ENCODE data around the gene SIL1.
A peak's percentile ranks its signal among the peaks of the same experiment; 100 is the strongest.
"Not testable (repeated sequence)": the region's sequence is repeated elsewhere in the genome, so short reads cannot be mapped to it uniquely, and the experiment has no call there.

Gene SIL1

GRCh38 chr5:139183502-139183901, 14.7 kb downstream of the SIL1 start:
- Histone ChIP-seq H3K27ac (ENCODE audit: low read depth, low read length) (no peak overlapping the region), H3K4me1 (ENCODE audit: control insufficient read depth, insufficient read depth, low read length) (peaks cover 7% of the 10 kb centered on the region; the same call in 1 of the 2 replicates), H3K27me3 (ENCODE audit: control insufficient read depth, insufficient read depth, low read length) (no peaks in the 10 kb centered on the region)

DNA sequence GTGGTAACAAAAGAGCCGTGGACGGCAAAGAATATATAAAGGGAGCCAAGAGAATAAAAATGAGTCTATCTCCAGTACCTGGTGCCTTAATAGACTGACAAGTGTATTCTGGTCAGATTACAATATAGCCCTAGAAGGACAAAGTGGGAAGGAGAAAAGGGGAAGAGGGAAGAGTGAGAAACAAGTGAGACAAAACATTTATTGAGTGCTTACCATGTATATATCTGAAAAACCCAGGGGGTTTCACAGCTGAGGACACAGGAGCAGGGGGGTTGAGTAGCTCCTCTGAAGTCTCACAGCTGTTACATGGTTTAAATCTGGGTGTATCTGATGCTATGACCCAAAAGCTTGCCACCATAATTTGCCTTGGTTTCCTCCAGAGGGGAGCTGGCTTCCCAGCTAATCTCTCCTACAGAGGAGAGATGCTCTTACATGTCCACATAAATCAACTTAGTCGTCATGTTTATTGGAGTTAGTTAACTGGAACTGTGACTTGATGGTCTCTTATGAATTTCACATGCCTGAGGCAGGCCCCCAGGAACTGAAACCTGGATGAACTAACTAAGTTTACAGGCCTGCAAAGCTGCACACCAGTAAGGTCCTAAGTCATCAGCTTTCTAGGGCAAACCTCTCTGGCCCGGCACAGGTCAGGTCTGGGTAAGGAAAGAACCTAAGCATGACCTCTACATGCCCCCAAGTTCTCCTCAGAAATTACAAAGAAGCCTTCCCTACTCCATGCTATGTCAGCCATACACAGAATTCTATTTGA, 15.5 kb downstream of the SIL1 start:
- H3K4me3 ChIP-seq (ENCODE audit: low read depth, low read length), result no peak overlapping the region
- no peak overlapping the region for H3K9ac ChIP-seq (ENCODE audit: low read depth, low read length)
- H3K27ac ChIP-seq (ENCODE audit: low read depth, low read length), result no peak overlapping the region
- no peaks in the 10 kb centered on the region for H3K9me3 ChIP-seq (ENCODE audit: control insufficient read depth, insufficient read depth, low read length)
- no peaks in the 10 kb centered on the region for H3K36me3 ChIP-seq (ENCODE audit: control insufficient read depth, insufficient read depth, low read length)
- H3K27me3 ChIP-seq (ENCODE audit: control insufficient read depth, insufficient read depth, low read length), result no peaks in the 10 kb centered on the region
- peaks cover 8% of the 10 kb centered on the region; the same call in 1 of the 2 replicates for H3K4me1 ChIP-seq (ENCODE audit: control insufficient read depth, insufficient read depth, low read length)

More at GRCh38 chr5:139183502-139183901, 14.7 kb downstream of the SIL1 start:
- Histone ChIP-seq H3K9me3 (ENCODE audit: control insufficient read depth, insufficient read depth, low read length) (no peaks in the 10 kb centered on the region), H3K4me3 (ENCODE audit: low read depth, low read length) (no peak overlapping the region), H3K36me3 (ENCODE audit: control insufficient read depth, insufficient read depth, low read length) (no peaks in the 10 kb centered on the region), H3K9ac (ENCODE audit: low read depth, low read length) (no peak overlapping the region)

- Histone ChIP-seq H3K4me1 (ENCODE audit: control insufficient read depth, insufficient read depth, low read length) (peaks cover 8% of the 10 kb centered on the region; the same call in 1 of the 2 replicates), H3K9ac (ENCODE audit: low read depth, low read length) (no peak overlapping the region), H3K27ac (ENCODE audit: low read depth, low read length) (no peak overlapping the region), H3K36me3 (ENCODE audit: control insufficient read depth, insufficient read depth, low read length) (no peaks in the 10 kb centered on the region), H3K27me3 (ENCODE audit: control insufficient read depth, insufficient read depth, low read length) (no peaks in the 10 kb centered on the region), H3K4me3 (ENCODE audit: low read depth, low read length) (no peak overlapping the region), H3K9me3 (ENCODE audit: control insufficient read depth, insufficient read depth, low read length) (no peaks in the 10 kb centered on the region)
Measured at GRCh38 chr5:139181835-139182452, 16.2 kb downstream of the SIL1 start.

- Histone ChIP-seq H3K9me3 (ENCODE audit: control insufficient read depth, insufficient read depth, low read length) (no peaks in the 10 kb centered on the region), H3K4me3 (ENCODE audit: low read depth, low read length) (no peak overlapping the region), H3K4me1 (ENCODE audit: control insufficient read depth, insufficient read depth, low read length) (peaks cover 8% of the 10 kb centered on the region; the same call in 1 of the 2 replicates), H3K27ac (ENCODE audit: low read depth, low read length) (no peak overlapping the region), H3K9ac (ENCODE audit: low read depth, low read length) (no peak overlapping the region), H3K36me3 (ENCODE audit: control insufficient read depth, insufficient read depth, low read length) (no peaks in the 10 kb centered on the region), H3K27me3 (ENCODE audit: control insufficient read depth, insufficient read depth, low read length) (no peaks in the 10 kb centered on the region)
Measured at GRCh38 chr5:139181322-139181730, 16.8 kb downstream of the SIL1 start.

DNA sequence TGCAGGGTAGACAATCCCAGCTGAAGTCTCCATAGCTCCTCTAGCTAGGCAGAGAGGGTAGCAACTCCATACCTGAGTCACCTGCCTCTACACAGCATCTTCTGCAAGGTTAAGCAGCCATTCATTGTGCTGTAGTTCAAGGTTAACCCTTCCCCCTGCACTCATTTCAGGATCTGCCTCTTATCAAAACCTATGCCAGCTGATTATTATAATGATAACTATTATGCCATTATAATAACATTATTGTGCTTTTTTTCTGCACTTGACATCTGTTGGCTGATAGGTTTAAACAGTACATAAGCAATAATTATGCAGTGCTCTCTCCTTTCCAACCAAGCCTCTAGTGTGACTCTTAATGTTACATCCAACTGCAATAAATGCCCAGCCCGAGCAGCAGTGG, 17.3 kb downstream of the SIL1 start:
- H3K9me3 ChIP-seq (ENCODE audit: control insufficient read depth, insufficient read depth, low read length), result no peaks in the 10 kb centered on the region
- no peak overlapping the region for H3K27ac ChIP-seq (ENCODE audit: low read depth, low read length)
- H3K9ac ChIP-seq (ENCODE audit: low read depth, low read length), result no peak overlapping the region
- H3K4me3 ChIP-seq (ENCODE audit: low read depth, low read length), result no peak overlapping the region
- no peaks in the 10 kb centered on the region for H3K36me3 ChIP-seq (ENCODE audit: control insufficient read depth, insufficient read depth, low read length)
- H3K4me1 ChIP-seq (ENCODE audit: control insufficient read depth, insufficient read depth, low read length), result peaks cover 8% of the 10 kb centered on the region; the same call in 1 of the 2 replicates
- H3K27me3 ChIP-seq (ENCODE audit: control insufficient read depth, insufficient read depth, low read length), result no peaks in the 10 kb centered on the region

- not testable (repeated sequence) for H3K4me1 ChIP-seq (ENCODE audit: control insufficient read depth, insufficient read depth, low read length); H3K4me3 ChIP-seq (ENCODE audit: low read depth, low read length); H3K27me3 ChIP-seq (ENCODE audit: control insufficient read depth, insufficient read depth, low read length); H3K9ac ChIP-seq (ENCODE audit: low read depth, low read length); H3K36me3 ChIP-seq (ENCODE audit: control insufficient read depth, insufficient read depth, low read length); H3K9me3 ChIP-seq (ENCODE audit: control insufficient read depth, insufficient read depth, low read length); H3K27ac ChIP-seq (ENCODE audit: low read depth, low read length)
Measured at GRCh38 chr5:139179778-139180513, 18.2 kb downstream of the SIL1 start.

DNA sequence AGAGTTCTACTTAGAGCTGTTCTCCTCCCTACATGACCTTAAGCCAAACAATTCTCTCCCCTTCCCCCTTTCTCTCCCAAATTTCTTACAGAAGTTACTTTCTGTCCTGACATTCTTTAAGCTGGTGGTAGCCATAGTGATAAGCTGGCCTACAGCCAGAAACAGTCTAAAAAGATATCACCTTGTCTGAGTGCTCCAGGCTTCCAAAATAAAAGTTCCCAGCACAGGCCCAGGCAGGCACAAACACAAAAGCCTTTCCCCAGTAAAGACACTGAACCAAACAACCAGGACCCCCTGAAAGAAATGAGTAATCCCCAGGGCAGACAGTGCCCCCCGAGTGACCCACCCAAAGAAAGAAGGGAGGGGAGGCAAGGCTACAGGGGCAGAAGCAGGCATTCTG, 19.2 kb downstream of the SIL1 start:
- Histone ChIP-seq H3K27ac (ENCODE audit: low read depth, low read length) (peak overlapping the region; percentile 52), H3K4me3 (ENCODE audit: low read depth, low read length) (no peak overlapping the region), H3K9me3 (ENCODE audit: control insufficient read depth, insufficient read depth, low read length) (no peaks in the 10 kb centered on the region), H3K4me1 (ENCODE audit: control insufficient read depth, insufficient read depth, low read length) (peaks cover 8% of the 10 kb centered on the region; the same call in 1 of the 2 replicates), H3K36me3 (ENCODE audit: control insufficient read depth, insufficient read depth, low read length) (no peaks in the 10 kb centered on the region), H3K9ac (ENCODE audit: low read depth, low read length) (no peak overlapping the region), H3K27me3 (ENCODE audit: control insufficient read depth, insufficient read depth, low read length) (no peaks in the 10 kb centered on the region)

DNA sequence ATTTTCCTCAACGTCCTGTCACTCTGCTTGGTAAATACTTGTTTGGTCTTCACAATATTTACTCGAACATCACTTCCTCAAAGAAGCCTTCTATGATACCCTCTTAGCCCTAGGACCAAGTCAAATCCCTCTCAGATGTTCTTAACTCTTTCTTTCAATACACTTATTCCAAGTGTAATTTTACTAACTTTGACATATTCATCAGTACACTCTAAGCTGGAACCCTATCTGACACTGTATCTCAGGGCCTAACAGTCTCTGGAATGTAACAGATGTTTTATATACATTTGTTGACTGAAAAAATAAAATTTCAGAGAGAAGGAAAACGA, 19.6 kb downstream of the SIL1 start:
- Histone ChIP-seq H3K36me3 (ENCODE audit: control insufficient read depth, insufficient read depth, low read length) (no peaks in the 10 kb centered on the region), H3K9ac (ENCODE audit: low read depth, low read length) (no peak overlapping the region), H3K4me1 (ENCODE audit: control insufficient read depth, insufficient read depth, low read length) (peaks cover 8% of the 10 kb centered on the region; the same call in 1 of the 2 replicates), H3K9me3 (ENCODE audit: control insufficient read depth, insufficient read depth, low read length) (no peaks in the 10 kb centered on the region), H3K4me3 (ENCODE audit: low read depth, low read length) (no peak overlapping the region), H3K27me3 (ENCODE audit: control insufficient read depth, insufficient read depth, low read length) (no peaks in the 10 kb centered on the region), H3K27ac (ENCODE audit: low read depth, low read length) (no peak overlapping the region)

GRCh38 chr5:139177809-139178588, 20.2 kb downstream of the SIL1 start:
- Histone ChIP-seq H3K27ac (ENCODE audit: low read depth, low read length) (no peak overlapping the region), H3K36me3 (ENCODE audit: control insufficient read depth, insufficient read depth, low read length) (no peaks in the 10 kb centered on the region), H3K27me3 (ENCODE audit: control insufficient read depth, insufficient read depth, low read length) (no peaks in the 10 kb centered on the region), H3K4me3 (ENCODE audit: low read depth, low read length) (no peak overlapping the region), H3K4me1 (ENCODE audit: control insufficient read depth, insufficient read depth, low read length) (peaks cover 8% of the 10 kb centered on the region; the same call in 1 of the 2 replicates), H3K9ac (ENCODE audit: low read depth, low read length) (no peak overlapping the region), H3K9me3 (ENCODE audit: control insufficient read depth, insufficient read depth, low read length) (no peaks in the 10 kb centered on the region)

- not testable (repeated sequence) for H3K27ac ChIP-seq (ENCODE audit: low read depth, low read length); H3K4me3 ChIP-seq (ENCODE audit: low read depth, low read length); H3K36me3 ChIP-seq (ENCODE audit: control insufficient read depth, insufficient read depth, low read length)
Measured at GRCh38 chr5:139177281-139177680, 20.9 kb downstream of the SIL1 start.

More at GRCh38 chr5:139177281-139177680, 20.9 kb downstream of the SIL1 start:
- not testable (repeated sequence) for H3K9ac ChIP-seq (ENCODE audit: low read depth, low read length); H3K27me3 ChIP-seq (ENCODE audit: control insufficient read depth, insufficient read depth, low read length); H3K9me3 ChIP-seq (ENCODE audit: control insufficient read depth, insufficient read depth, low read length); H3K4me1 ChIP-seq (ENCODE audit: control insufficient read depth, insufficient read depth, low read length)

Measured in HUES48 (cell line).